ENCODE results near the gene HYAL3. TPM values are rescaled to one million over a fixed set of nuclear protein-coding genes. Genes with fewer than 3 reads are reported as not detected.

The HYAL3 gene
- total RNA-seq, 1 experiment from 2014 or later, result 10.3 TPM

DNA sequence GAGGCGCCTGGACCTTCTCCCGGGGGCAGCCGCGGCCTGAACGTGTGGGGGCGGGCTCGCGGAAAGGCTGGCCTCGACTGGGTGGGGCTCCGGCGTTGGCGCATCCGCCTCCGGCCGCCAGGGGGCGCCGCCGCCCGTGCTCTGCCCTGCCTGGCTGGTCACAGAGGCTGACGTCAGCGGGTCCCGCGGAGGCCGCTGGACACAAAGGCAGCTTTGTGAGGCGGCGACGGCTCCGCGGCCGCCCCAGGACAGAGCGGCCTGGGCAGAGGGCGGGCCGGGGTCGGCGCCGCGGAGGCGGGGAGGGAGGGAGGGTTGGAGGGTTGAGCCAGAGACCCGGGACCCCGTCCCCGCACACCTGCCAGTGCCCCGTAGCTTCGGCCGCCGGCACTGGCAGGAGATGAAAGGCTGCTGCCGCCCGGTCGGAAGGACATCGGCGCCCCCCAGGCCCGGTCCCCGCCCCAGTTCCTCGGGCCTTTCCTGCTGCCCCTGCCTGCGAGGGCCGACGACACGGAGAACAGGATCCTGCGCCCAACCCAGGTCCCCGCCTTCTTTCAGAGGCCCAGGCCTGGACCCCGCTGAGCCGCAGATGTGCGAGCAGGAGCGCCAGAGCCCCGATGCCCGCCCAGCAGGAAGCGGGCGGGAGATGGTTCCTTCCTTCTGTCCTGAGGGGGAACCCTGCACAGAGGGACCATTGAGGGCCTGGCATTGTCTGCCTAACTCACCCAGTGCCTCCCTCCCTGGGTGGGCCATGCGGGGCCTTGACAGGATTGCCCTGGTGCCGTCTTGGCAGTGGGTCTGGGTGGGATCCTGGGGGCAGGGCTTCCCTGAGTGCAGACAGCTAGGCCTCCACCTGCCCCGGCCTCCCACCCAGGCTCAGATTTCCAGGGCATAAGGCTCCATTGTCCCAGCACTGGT lies 38.9 kb downstream of the HYAL3 start:
- peak overlapping the region; percentile 77 for H3K27ac ChIP-seq (ENCODE audit: low read depth, low read length)

More for the DNA sequence above, 38.9 kb downstream of the HYAL3 start:
- Histone ChIP-seq H3K9me3 (ENCODE audit: control insufficient read depth in 1 of 2, insufficient read depth in 1 of 2, low read depth in 1 of 2, low read length in 2 of 2) (no peaks in the 10 kb centered on the region), H3K4me1 (ENCODE audit: control insufficient read depth in 1 of 2, insufficient read depth in 2 of 2, low read length in 2 of 2) (peaks cover 35 to 60% of the 10 kb centered on the region in 2 experiments), H3K36me3 (ENCODE audit: control insufficient read depth in 1 of 2, insufficient read depth in 2 of 2, low read length in 2 of 2) (peaks cover 11 to 15% of the 10 kb centered on the region in 2 experiments; a peak in 3 of 4 replicates), H2AFZ (ENCODE audit: low read depth, low read length, poor library complexity, severe bottlenecking) (no peak overlapping the region), H3K9me2 (ENCODE audit: insufficient read depth) (no peaks in the 10 kb centered on the region), H4K20me1 (ENCODE audit: insufficient read depth) (no peaks in the 10 kb centered on the region), H3K79me2 (ENCODE audit: insufficient read depth, low read length) (no peaks in the 10 kb centered on the region), H3K27me3 (ENCODE audit: insufficient read depth, low read length) (no peaks in the 10 kb centered on the region), H3K4me3 (replicated peaks in 1 of 2; ENCODE audit: low read depth in 1 of 2, low read length in 2 of 2) (peak overlapping the region; percentile 59 to 64), H3K9ac (ENCODE audit: low read length) (peak overlapping the region; percentile 84), H3K4me2 (ENCODE audit: low read length) (peak overlapping the region; percentile 92)
- no peak for DNase-seq (ENCODE audit: low read depth, low spot score)
- intact Hi-C loops (cut with micrococcal nuclease), result loop anchor here (2.0 kb wide), 1 partner anchor 65 kb away; no protein-coding TSS in a partner anchor
- CTCF ChIA-PET, result interaction anchor here (0.7 to 3.3 kb wide), 18 partner anchors 11 to 351 kb away, joined by 3 to 46 read pairs (median 4); partner anchors contain the start of genes CISH, GNAI2, HYAL3 and IFRD2
- TF ChIP-seq POLR2AphosphoS5 (IDR thresholded peaks at IDR 0.05; ENCODE audit: low read depth, low read length) (peak; percentile 84), ZFX (IDR thresholded peaks at IDR 0.05) (peak; percentile 82), ZNF274 (IDR thresholded peaks at IDR 0.05; ENCODE audit: low read depth, low read length) (no peak), TCF7L2 (IDR thresholded peaks at IDR 0.05; ENCODE audit: borderline replicate concordance, extremely low read depth, insufficient read depth, insufficient read length) (peak; percentile 98)
- TF ChIP-seq, protein P1, sequence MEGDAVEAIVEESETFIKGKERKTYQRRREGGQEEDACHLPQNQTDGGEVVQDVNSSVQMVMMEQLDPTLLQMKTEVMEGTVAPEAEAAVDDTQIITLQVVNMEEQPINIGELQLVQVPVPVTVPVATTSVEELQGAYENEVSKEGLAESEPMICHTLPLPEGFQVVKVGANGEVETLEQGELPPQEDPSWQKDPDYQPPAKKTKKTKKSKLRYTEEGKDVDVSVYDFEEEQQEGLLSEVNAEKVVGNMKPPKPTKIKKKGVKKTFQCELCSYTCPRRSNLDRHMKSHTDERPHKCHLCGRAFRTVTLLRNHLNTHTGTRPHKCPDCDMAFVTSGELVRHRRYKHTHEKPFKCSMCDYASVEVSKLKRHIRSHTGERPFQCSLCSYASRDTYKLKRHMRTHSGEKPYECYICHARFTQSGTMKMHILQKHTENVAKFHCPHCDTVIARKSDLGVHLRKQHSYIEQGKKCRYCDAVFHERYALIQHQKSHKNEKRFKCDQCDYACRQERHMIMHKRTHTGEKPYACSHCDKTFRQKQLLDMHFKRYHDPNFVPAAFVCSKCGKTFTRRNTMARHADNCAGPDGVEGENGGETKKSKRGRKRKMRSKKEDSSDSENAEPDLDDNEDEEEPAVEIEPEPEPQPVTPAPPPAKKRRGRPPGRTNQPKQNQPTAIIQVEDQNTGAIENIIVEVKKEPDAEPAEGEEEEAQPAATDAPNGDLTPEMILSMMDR (IDR thresholded peaks at IDR 0.05 in 2 of 3, conservative IDR thresholded peaks at IDR 0.05 in 1 of 3; ENCODE audit: borderline replicate concordance in 1 of 3, insufficient read depth in 1 of 3, low read depth in 2 of 3, low read length in 2 of 3), result peak in 2 of 3 experiments; percentile 83 to 98; a peak in 4 of 6 replicates
- TF ChIP-seq, protein P2, sequence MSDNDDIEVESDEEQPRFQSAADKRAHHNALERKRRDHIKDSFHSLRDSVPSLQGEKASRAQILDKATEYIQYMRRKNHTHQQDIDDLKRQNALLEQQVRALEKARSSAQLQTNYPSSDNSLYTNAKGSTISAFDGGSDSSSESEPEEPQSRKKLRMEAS (IDR thresholded peaks at IDR 0.05), result no peak
- RAD21 ChIA-PET (ENCODE audit: low non-redundant PET in 1 of 2, low total read pairs in 2 of 2, uncharacterized antibody in 2 of 2, unreplicated experiment in 2 of 2), result interaction anchor here (0.8 to 1.2 kb wide), 6 partner anchors 9 to 61 kb away, joined by 3 to 7 read pairs (median 4); no protein-coding TSS in a partner anchor
- BruUV-seq (replicated peaks), result TSS peak; percentile 19
- POLR2A ChIA-PET, result interaction anchor here (0.6 to 2.0 kb wide), 6 partner anchors 9 to 1463 kb away, joined by 3 to 8 read pairs (median 4); partner anchors contain the start of genes GNAI2 and SEMA3B
- peak; percentile 77 for ATAC-seq

All from HCT116 (cell line).